Fibroblast of mammary gland (primary cell): ENCODE measurements around the gene C1QA.

Experiments
- DNase-seq: peaks from one replicate; pipeline ENCODE4 v3.0.0-alpha.2; 2010; ENCODE audit warnings: low read depth
- H3K4me3 ChIP-seq: 2 replicates; pipeline ENCODE4 v1.5.1; 2011; ENCODE audit warnings: low read depth, mild to moderate bottlenecking, low read length, moderate library complexity; ENCODE audit not compliant: control insufficient read depth
- TF ChIP-seq, protein P1 (sequence below): conservative IDR thresholded peaks from 2 replicates; pipeline ENCODE4 v1.5.1; 2011; ENCODE audit warnings: low read depth, low read length, inconsistent platforms; ENCODE audit not compliant: control insufficient read depth, insufficient read depth

Gene C1QA

GRCh38 chr1:22643381-22643780 is 7.0 kb downstream of the C1QA start, which contains the start of gene C1QC:
Gene C1QC, plus strand, starts transcription at chr1:22643633. Its CDS starts 391 bp downstream, at chr1:22644024.
- H3K4me3 ChIP-seq = no peak within 1 kb of the TSS
- no peak for DNase-seq
- TF ChIP-seq, protein P1, sequence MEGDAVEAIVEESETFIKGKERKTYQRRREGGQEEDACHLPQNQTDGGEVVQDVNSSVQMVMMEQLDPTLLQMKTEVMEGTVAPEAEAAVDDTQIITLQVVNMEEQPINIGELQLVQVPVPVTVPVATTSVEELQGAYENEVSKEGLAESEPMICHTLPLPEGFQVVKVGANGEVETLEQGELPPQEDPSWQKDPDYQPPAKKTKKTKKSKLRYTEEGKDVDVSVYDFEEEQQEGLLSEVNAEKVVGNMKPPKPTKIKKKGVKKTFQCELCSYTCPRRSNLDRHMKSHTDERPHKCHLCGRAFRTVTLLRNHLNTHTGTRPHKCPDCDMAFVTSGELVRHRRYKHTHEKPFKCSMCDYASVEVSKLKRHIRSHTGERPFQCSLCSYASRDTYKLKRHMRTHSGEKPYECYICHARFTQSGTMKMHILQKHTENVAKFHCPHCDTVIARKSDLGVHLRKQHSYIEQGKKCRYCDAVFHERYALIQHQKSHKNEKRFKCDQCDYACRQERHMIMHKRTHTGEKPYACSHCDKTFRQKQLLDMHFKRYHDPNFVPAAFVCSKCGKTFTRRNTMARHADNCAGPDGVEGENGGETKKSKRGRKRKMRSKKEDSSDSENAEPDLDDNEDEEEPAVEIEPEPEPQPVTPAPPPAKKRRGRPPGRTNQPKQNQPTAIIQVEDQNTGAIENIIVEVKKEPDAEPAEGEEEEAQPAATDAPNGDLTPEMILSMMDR = no peak

GRCh38 chr1:22643928-22644327 is 7.5 kb downstream of the C1QA start:
- TF ChIP-seq, protein P1 = no peak
- H3K4me3 ChIP-seq = no peak overlapping the region
- DNase-seq = no peak

GRCh38 chr1:22645931-22646330 is 9.5 kb downstream of the C1QA start:
- TF ChIP-seq, protein P1 = no peak
- no peak for DNase-seq
- H3K4me3 ChIP-seq = no peak overlapping the region

- TF ChIP-seq, protein P1 = no peak
- DNase-seq = no peak
- no peak overlapping the region for H3K4me3 ChIP-seq
These were observed 10.0 kb downstream of the C1QA start for GRCh38 chr1:22646384-22646783.

GRCh38 chr1:22650089-22650693 is 13.8 kb downstream of the C1QA start:
- TF ChIP-seq, protein P1 = no peak
- DNase-seq = no peak
- no peak overlapping the region for H3K4me3 ChIP-seq

DNA sequence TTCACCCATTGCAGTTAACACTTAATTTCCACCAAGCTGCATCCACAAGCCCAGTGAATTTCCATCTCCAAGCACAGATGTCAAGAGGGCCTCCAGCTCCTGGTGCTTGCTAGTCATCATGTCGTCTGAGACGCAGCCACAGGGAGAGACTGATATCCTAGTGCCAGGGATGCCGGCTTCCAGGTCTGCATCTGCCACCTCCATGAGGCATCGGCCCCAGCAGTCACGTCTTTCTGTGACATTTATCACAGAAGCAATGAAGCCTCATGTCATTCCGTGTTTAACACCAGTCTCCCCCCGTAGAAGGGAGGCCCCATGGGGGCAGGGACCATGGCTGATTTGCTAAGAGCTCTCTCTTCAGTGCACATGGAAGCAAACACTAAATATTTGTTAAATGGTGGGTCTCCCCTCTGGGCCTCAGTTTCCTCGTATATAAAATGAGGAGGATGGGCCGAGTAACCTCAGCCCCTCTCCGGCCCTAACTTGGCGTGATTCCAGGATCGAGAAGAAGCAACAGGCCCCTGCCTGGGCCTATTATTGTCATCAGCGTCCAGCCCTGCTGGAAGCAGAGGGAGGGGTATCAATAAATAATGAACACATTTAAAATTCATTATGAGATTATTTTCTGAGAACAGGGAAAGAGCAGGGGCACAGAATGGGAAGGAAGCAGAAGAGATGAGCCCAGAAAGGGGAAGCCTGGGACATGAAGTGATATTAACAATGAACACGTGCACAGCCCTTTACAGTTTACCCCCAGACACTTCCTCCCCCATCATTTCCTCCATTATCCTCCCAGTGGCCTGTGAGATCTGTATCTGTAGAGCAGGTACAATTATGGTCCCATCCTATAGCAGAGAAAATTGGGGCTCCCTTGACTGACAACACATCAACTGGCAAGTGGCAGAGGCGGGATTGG is 15.8 kb downstream of the C1QA start:
- TF ChIP-seq, protein P1 = no peak
- H3K4me3 ChIP-seq = no peak overlapping the region
- no peak for DNase-seq
